ENCODE data around the gene FOXL2.

The FOXL2 gene

GRCh38 chr3:138908846-138909245 lies 38.1 kb downstream of the FOXL2 start:
- Histone ChIP-seq H3K9me3 (ENCODE audit: low read length) (no peaks in the 10 kb centered on the region), H3F3A (ENCODE audit: insufficient read depth, low read length) (no peaks in the 10 kb centered on the region), H3K9me2 (ENCODE audit: low read depth, low read length) (no peaks in the 10 kb centered on the region), H3K4me1 (ENCODE audit: insufficient read depth, low read length, severe bottlenecking) (no peaks in the 10 kb centered on the region), H3K36me3 (ENCODE audit: insufficient read depth, low read length) (no peaks in the 10 kb centered on the region), H2AFZ (ENCODE audit: low read length) (no peak overlapping the region), H3K27me3 (ENCODE audit: insufficient read depth, low read length) (peaks cover 4% of the 10 kb centered on the region; the same call in 1 of the 2 replicates), H3K4me2 (ENCODE audit: low read length) (no peak overlapping the region), H3K27ac (ENCODE audit: low read depth, low read length, poor library complexity, severe bottlenecking) (no peak overlapping the region), H3K4me3 (ENCODE audit: low read depth, low read length, poor library complexity, severe bottlenecking) (no peak overlapping the region), H3K79me2 (ENCODE audit: insufficient read depth, low read length) (no peaks in the 10 kb centered on the region), H4K20me1 (ENCODE audit: insufficient read depth, low read length) (no peaks in the 10 kb centered on the region), H3K9ac (ENCODE audit: low read length) (no peak overlapping the region)
- TF ChIP-seq EZH2 (IDR thresholded peaks at IDR 0.05; ENCODE audit: borderline replicate concordance, low read length) (no peak), CTCF (IDR thresholded peaks at IDR 0.05; ENCODE audit: low read length) (no peak)

- Histone ChIP-seq H3K4me3 (ENCODE audit: low read depth, low read length, poor library complexity, severe bottlenecking) (no peak overlapping the region), H4K20me1 (ENCODE audit: insufficient read depth, low read length) (no peaks in the 10 kb centered on the region), H3F3A (ENCODE audit: insufficient read depth, low read length) (no peaks in the 10 kb centered on the region), H3K27ac (ENCODE audit: low read depth, low read length, poor library complexity, severe bottlenecking) (no peak overlapping the region), H3K36me3 (ENCODE audit: insufficient read depth, low read length) (no peaks in the 10 kb centered on the region), H2AFZ (ENCODE audit: low read length) (no peak overlapping the region), H3K27me3 (ENCODE audit: insufficient read depth, low read length) (peaks cover 4% of the 10 kb centered on the region; the same call in 1 of the 2 replicates), H3K9me2 (ENCODE audit: low read depth, low read length) (no peaks in the 10 kb centered on the region), H3K4me2 (ENCODE audit: low read length) (no peak overlapping the region), H3K9ac (ENCODE audit: low read length) (no peak overlapping the region), H3K9me3 (ENCODE audit: low read length) (no peaks in the 10 kb centered on the region), H3K79me2 (ENCODE audit: insufficient read depth, low read length) (no peaks in the 10 kb centered on the region), H3K4me1 (ENCODE audit: insufficient read depth, low read length, severe bottlenecking) (no peaks in the 10 kb centered on the region)
- no peak for TF ChIP-seq EZH2 (IDR thresholded peaks at IDR 0.05; ENCODE audit: borderline replicate concordance, low read length)
- no peak for TF ChIP-seq CTCF (IDR thresholded peaks at IDR 0.05; ENCODE audit: low read length)
Measured at GRCh38 chr3:138907539-138907938, 39.4 kb downstream of the FOXL2 start.

- H4K20me1 ChIP-seq (ENCODE audit: insufficient read depth, low read length): no peaks in the 10 kb centered on the region
- H3K4me1 ChIP-seq (ENCODE audit: insufficient read depth, low read length, severe bottlenecking): no peaks in the 10 kb centered on the region
- H3K27ac ChIP-seq (ENCODE audit: low read depth, low read length, poor library complexity, severe bottlenecking): no peak overlapping the region
- TF ChIP-seq CTCF (IDR thresholded peaks at IDR 0.05; ENCODE audit: low read length) (no peak), EZH2 (IDR thresholded peaks at IDR 0.05; ENCODE audit: borderline replicate concordance, low read length) (no peak)
- H3K9ac ChIP-seq (ENCODE audit: low read length): no peak overlapping the region
- H3K4me2 ChIP-seq (ENCODE audit: low read length): no peak overlapping the region
- H2AFZ ChIP-seq (ENCODE audit: low read length): no peak overlapping the region
- H3K36me3 ChIP-seq (ENCODE audit: insufficient read depth, low read length): no peaks in the 10 kb centered on the region
- H3F3A ChIP-seq (ENCODE audit: insufficient read depth, low read length): no peaks in the 10 kb centered on the region
- H3K27me3 ChIP-seq (ENCODE audit: insufficient read depth, low read length): peaks cover 4% of the 10 kb centered on the region; the same call in 1 of the 2 replicates
- H3K9me3 ChIP-seq (ENCODE audit: low read length): no peaks in the 10 kb centered on the region
- no peak overlapping the region for H3K4me3 ChIP-seq (ENCODE audit: low read depth, low read length, poor library complexity, severe bottlenecking)
- no peaks in the 10 kb centered on the region for H3K9me2 ChIP-seq (ENCODE audit: low read depth, low read length)
- H3K79me2 ChIP-seq (ENCODE audit: insufficient read depth, low read length): no peaks in the 10 kb centered on the region
Measured at GRCh38 chr3:138902171-138902570, 44.8 kb downstream of the FOXL2 start.
